PC-9 (cell line): ENCODE measurements around the gene PIP5K1B. TPM values are rescaled to one million over a fixed set of nuclear protein-coding genes. Genes with fewer than 3 reads are reported as not detected.

Experiments
- BruUV-seq: library from RNA; stranded (reverse); fragments of 400-500 nt; replicated peaks from 2 replicates; lab custom pipeline; 2021; lab: Mats Ljungman, UMichigan
- CTCF ChIA-PET: fragments of 300-600 bp; sonication (Branson Sonifier 250); formaldehyde crosslinking; loops from one replicate; lab custom pipeline; 2022; ENCODE audit warnings: antibody characterized with exemption; lab: Charles Lee
- POLR2A ChIA-PET: fragments of 300-600 bp; sonication (Branson Sonifier 250); formaldehyde crosslinking; loops from one replicate; lab custom pipeline; 2022; ENCODE audit warnings: antibody characterized with exemption; ENCODE audit not compliant: unreplicated experiment; lab: Charles Lee
- DNase-seq, 2 experiments: peaks; one replicate each; pipeline versions ENCODE4 v3.0.0 to v3.0.0-alpha.2; 2015 to 2022; ENCODE audit warnings: mixed read lengths in 1 of 2
- H2AFZ ChIP-seq: fragments of 200-600 bp; sonication (generic); 2 replicates; pipeline ENCODE4 v1.8.1; 2017; ENCODE audit warnings: antibody characterized with exemption
- H3F3A ChIP-seq: fragments of 200-600 bp; sonication (generic); 2 replicates; pipeline ENCODE4 v1.8.1; 2017; ENCODE audit warnings: antibody characterized with exemption, mild to moderate bottlenecking, low read depth; ENCODE audit not compliant: insufficient read depth
- H3K27ac ChIP-seq: fragments of 200-600 bp; sonication (generic); 2 replicates; pipeline ENCODE4 v1.6.1; 2016; ENCODE audit warnings: mixed run types
- H3K27me3 ChIP-seq: fragments of 200-600 bp; sonication (generic); 2 replicates; pipeline ENCODE4 v1.6.1; 2016; ENCODE audit warnings: low read depth, mixed run types; ENCODE audit not compliant: insufficient read depth
- H3K36me3 ChIP-seq: fragments of 200-600 bp; sonication (generic); 2 replicates; pipeline ENCODE4 v1.6.1; 2016; ENCODE audit warnings: low read depth, mixed run types
- H3K4me1 ChIP-seq: fragments of 200-600 bp; sonication (generic); replicated peaks from 2 replicates; pipeline ENCODE4 v1.6.1; 2016; ENCODE audit warnings: mixed run types; ENCODE audit not compliant: insufficient read depth
- H3K4me2 ChIP-seq: fragments of 200-600 bp; sonication (generic); 2 replicates; pipeline ENCODE4 v1.6.1; 2017; ENCODE audit warnings: mixed run types
- H3K4me3 ChIP-seq: fragments of 200-600 bp; sonication (generic); 2 replicates; pipeline ENCODE4 v1.6.1; 2016; ENCODE audit warnings: mixed run types
- H3K79me2 ChIP-seq: fragments of 200-600 bp; sonication (generic); 2 replicates; pipeline ENCODE4 v1.6.1; 2017; ENCODE audit warnings: low read depth, mixed run types
- H3K9me2 ChIP-seq: fragments of 200-600 bp; sonication (generic); 2 replicates; pipeline ENCODE4 v1.8.1; 2017; ENCODE audit warnings: mild to moderate bottlenecking; ENCODE audit not compliant: insufficient read depth
- H3K9me3 ChIP-seq: fragments of 200-600 bp; sonication (generic); 2 replicates; pipeline ENCODE4 v1.8.1; 2016; ENCODE audit warnings: low read depth; ENCODE audit not compliant: insufficient read depth
- H4K20me1 ChIP-seq: fragments of 200-600 bp; sonication (generic); 2 replicates; pipeline ENCODE4 v1.8.1; 2017; ENCODE audit not compliant: insufficient read depth
- CTCF ChIP-seq: fragments of 200-600 bp; sonication (generic); conservative IDR thresholded peaks from 2 replicates; pipeline ENCODE4 v1.6.1; 2017; ENCODE audit warnings: mixed run types, antibody characterized with exemption, mild to moderate bottlenecking, moderate library complexity
- EZH2 ChIP-seq: fragments of 200-600 bp; sonication (generic); IDR thresholded peaks from 2 replicates; pipeline ENCODE4 v1.8.0; 2017; ENCODE audit warnings: antibody characterized with exemption, low read depth
- intact Hi-C: fragments of 100-400 bp; cut with micrococcal nuclease; formaldehyde crosslinking; loops from one replicate; pipeline ENCODE4 v1.10.0; 2022; ENCODE audit not compliant: unreplicated experiment
- total RNA-seq: library from RNA; stranded (reverse); gene quantifications from 2 replicates; pipeline ENCODE4 v1.2.3, GENCODE V29; 2021

PIP5K1B gene
- total RNA-seq, 1 experiment from 2014 or later, result not detected

DNA sequence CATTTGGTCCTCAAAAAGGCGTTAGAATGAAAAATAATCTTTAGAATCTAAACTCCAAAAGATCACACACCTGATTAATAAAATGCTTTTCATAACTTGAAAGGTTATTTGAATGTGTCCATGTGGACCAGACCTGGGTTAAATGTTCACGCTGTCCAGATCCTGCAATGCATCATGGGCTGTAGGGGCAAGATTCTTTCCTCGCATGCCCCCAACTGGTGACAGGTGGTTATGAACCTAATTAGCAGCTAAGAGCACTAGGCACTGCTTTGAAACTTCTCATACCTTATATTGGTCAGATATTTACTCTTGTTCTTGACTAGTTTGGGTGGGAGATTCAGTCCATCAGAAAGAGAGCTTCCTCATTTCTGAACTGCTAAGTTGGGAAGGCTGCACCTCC is 19.3 kb upstream of the PIP5K1B start:
- Histone ChIP-seq H3K4me2 (no peak overlapping the region), H2AFZ (no peak overlapping the region), H3K9me3 (no peaks in the 10 kb centered on the region), H3F3A (no peaks in the 10 kb centered on the region), H4K20me1 (no peaks in the 10 kb centered on the region), H3K4me1 (no peaks in the 10 kb centered on the region), H3K79me2 (no peaks in the 10 kb centered on the region), H3K27ac (no peak overlapping the region), H3K36me3 (no peaks in the 10 kb centered on the region), H3K4me3 (no peak overlapping the region), H3K9me2 (no peaks in the 10 kb centered on the region), H3K27me3 (0 out of 2 replicates have a peak, but pooled peaks cover 2% of the 10 kb centered on the region)
- CTCF ChIA-PET, result no interaction called here
- BruUV-seq, result no TSS peak
- no peak for DNase-seq
- intact Hi-C loops, result no loop called here
- POLR2A ChIA-PET, result no interaction called here
- TF ChIP-seq CTCF (0 out of 2 replicates have a peak, but pooled peaks have one; percentile 17), EZH2 (no peak)

DNA sequence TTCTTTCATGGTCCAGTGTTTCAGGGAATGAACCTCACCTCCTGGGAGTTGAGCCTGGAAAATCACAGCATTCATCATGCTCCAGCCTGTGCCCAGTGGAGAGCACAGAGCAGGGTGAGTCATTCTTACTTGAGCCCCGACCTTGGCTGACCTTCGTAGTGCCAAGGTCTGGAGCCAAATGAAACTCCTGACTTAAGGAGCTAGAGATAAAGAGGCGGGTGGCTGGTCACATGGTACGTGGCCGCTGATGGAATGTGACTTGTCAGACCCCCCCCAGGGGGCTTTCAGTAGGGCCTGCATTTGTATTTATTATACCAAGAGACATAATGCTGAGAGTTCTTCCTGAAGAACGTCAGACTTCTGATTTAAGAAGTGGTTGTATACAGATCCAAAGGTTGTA is 15.0 kb upstream of the PIP5K1B start:
- H3K27ac ChIP-seq, result no peak overlapping the region
- BruUV-seq, result no TSS peak
- no peaks in the 10 kb centered on the region for H3K4me1 ChIP-seq
- H3K36me3 ChIP-seq, result no peaks in the 10 kb centered on the region
- no peaks in the 10 kb centered on the region for H3K79me2 ChIP-seq
- no peaks in the 10 kb centered on the region for H3F3A ChIP-seq
- no peaks in the 10 kb centered on the region for H3K9me3 ChIP-seq
- CTCF ChIA-PET, result no interaction called here
- no peaks in the 10 kb centered on the region for H4K20me1 ChIP-seq
- POLR2A ChIA-PET, result no interaction called here
- H2AFZ ChIP-seq, result no peak overlapping the region
- no peak for DNase-seq
- H3K27me3 ChIP-seq, result peaks cover 35% of the 10 kb centered on the region; the same call in 1 of the 2 replicates
- intact Hi-C loops, result no loop called here
- H3K9me2 ChIP-seq, result no peaks in the 10 kb centered on the region
- H3K4me3 ChIP-seq, result no peak overlapping the region
- no peak overlapping the region for H3K4me2 ChIP-seq
- TF ChIP-seq CTCF, result no peak
- no peak for TF ChIP-seq EZH2

DNA sequence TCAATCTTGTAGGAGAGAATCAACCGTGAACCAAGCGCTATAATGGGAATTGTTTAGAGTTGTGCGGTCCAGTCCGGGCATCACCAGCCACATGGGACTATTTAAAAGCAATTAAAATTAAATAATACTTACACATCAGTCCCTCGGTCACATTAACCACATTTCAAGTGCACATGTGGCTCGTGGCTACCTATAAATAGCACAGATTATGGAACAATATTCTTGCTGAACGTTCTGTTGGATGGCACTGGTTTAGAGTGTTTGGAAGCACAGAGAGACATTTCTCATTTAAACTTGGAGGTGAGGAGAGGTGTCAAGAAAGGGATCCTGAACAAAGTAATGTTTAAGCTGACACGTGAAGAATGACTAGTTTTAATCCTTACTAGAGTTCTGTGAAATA is 12.5 kb upstream of the PIP5K1B start:
- Histone ChIP-seq H2AFZ (no peak overlapping the region), H3K79me2 (no peaks in the 10 kb centered on the region), H3K9me2 (no peaks in the 10 kb centered on the region), H3F3A (no peaks in the 10 kb centered on the region), H3K4me1 (no peaks in the 10 kb centered on the region), H3K9me3 (no peaks in the 10 kb centered on the region), H4K20me1 (no peaks in the 10 kb centered on the region), H3K27me3 (peaks cover 40% of the 10 kb centered on the region; the same call in 1 of the 2 replicates), H3K27ac (no peak overlapping the region), H3K4me2 (no peak overlapping the region), H3K4me3 (no peak overlapping the region), H3K36me3 (no peaks in the 10 kb centered on the region)
- CTCF ChIA-PET, result no interaction called here
- POLR2A ChIA-PET, result no interaction called here
- no peak for DNase-seq
- intact Hi-C loops, result no loop called here
- no TSS peak for BruUV-seq
- no peak for TF ChIP-seq CTCF
- no peak for TF ChIP-seq EZH2
